GM13976 (cell line): Measurements from ENCODE around the gene BSDC1.
A peak's percentile ranks its signal among the peaks of the same experiment; 100 is the strongest.

Source experiments
- DNase-seq: peaks from one replicate; pipeline ENCODE4 v3.0.0; 2012; ENCODE audit warnings: low spot score
- in situ Hi-C: fragments of 300-500 bp; cut with MboI; formaldehyde crosslinking; loops from one replicate; pipeline ENCODE4 v1.12.0; 2022; ENCODE audit warnings: low sequenced_read_pairs, mixed read lengths, inconsistent platforms; ENCODE audit not compliant: unreplicated experiment
- TF ChIP-seq, protein P1 (sequence below): IDR thresholded peaks from 2 replicates; pipeline ENCODE4 v1.5.1; 2012; ENCODE audit warnings: borderline replicate concordance, mild to moderate bottlenecking; ENCODE audit not compliant: insufficient read depth; ENCODE audit errors: extremely low read depth, missing control alignments, control extremely low read depth

The BSDC1 gene

GRCh38 chr1:32364836-32365235, 29.4 kb downstream of the BSDC1 start:
- in situ Hi-C loops, result no loop called here
- no peak for DNase-seq
- TF ChIP-seq, protein P1, sequence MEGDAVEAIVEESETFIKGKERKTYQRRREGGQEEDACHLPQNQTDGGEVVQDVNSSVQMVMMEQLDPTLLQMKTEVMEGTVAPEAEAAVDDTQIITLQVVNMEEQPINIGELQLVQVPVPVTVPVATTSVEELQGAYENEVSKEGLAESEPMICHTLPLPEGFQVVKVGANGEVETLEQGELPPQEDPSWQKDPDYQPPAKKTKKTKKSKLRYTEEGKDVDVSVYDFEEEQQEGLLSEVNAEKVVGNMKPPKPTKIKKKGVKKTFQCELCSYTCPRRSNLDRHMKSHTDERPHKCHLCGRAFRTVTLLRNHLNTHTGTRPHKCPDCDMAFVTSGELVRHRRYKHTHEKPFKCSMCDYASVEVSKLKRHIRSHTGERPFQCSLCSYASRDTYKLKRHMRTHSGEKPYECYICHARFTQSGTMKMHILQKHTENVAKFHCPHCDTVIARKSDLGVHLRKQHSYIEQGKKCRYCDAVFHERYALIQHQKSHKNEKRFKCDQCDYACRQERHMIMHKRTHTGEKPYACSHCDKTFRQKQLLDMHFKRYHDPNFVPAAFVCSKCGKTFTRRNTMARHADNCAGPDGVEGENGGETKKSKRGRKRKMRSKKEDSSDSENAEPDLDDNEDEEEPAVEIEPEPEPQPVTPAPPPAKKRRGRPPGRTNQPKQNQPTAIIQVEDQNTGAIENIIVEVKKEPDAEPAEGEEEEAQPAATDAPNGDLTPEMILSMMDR, result no peak

GRCh38 chr1:32363713-32364112, 30.5 kb downstream of the BSDC1 start:
- TF ChIP-seq, protein P1, result no peak
- in situ Hi-C loops, result no loop called here
- DNase-seq, result no peak

- in situ Hi-C loops, result no loop called here
- DNase-seq, result no peak
These were observed 31.5 kb downstream of the BSDC1 start, which contains the start of the genes FAM229A and TSSK3 for GRCh38 chr1:32362474-32363313. Gene FAM229A (minus strand): TSS chr1:32362485. CDS start chr1:32362091, 394 bp downstream. Gene TSSK3 (plus strand): TSS chr1:32362539. CDS start chr1:32362702, 163 bp downstream.

GRCh38 chr1:32361674-32362473, 32.4 kb downstream of the BSDC1 start:
- TF ChIP-seq, protein P1, result no peak
- in situ Hi-C loops, result no loop called here
- DNase-seq, result peak; percentile 68

More at GRCh38 chr1:32362474-32363313, 31.5 kb downstream of the BSDC1 start, which contains the start of the genes FAM229A and TSSK3:
- TF ChIP-seq, protein P1, result no peak

DNA sequence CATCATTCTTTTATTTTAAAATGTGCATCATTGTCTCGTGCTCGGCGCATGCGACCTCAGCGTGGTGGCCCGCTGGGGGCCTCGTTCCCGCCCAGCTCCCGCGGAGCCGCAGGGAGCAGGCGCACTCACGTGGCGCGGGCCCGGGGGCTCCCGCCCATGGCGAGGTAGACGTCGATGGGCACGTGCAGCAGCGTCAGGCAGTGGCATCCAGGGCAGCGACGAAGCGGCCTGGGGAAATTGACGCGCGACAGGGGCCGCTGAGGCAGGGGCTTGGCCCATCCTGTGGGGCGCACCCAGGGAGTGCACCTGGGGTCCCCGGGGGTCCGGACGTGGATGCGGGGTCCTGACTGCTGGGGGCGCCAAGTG, 33.0 kb downstream of the BSDC1 start:
- in situ Hi-C loops, result no loop called here
- no peak for DNase-seq
- TF ChIP-seq, protein P1, result no peak

GRCh38 chr1:32358435-32358834, 35.8 kb downstream of the BSDC1 start:
- DNase-seq, result no peak
- in situ Hi-C loops, result no loop called here
- TF ChIP-seq, protein P1, result no peak
